Muscle of leg (tissue), 11 donors: Measurements from ENCODE around the gene CCSER1. TPM values are rescaled to one million over a fixed set of nuclear protein-coding genes. Genes with fewer than 3 reads are reported as not detected.
"Not testable (repeated sequence)": the region's sequence is repeated elsewhere in the genome, so short reads cannot be mapped to it uniquely, and the experiment has no call there.

Experiments used
- DNase-seq: peaks from one replicate; pipeline ENCODE4 v3.0.0; 2013
- H3K27ac ChIP-seq: one replicate; pipeline ENCODE4 v1.5.1; 2013; ENCODE audit warnings: mild to moderate bottlenecking, low read length, control low read depth
- H3K27me3 ChIP-seq: one replicate; pipeline ENCODE4 v1.6.1; 2013; ENCODE audit warnings: low read length; ENCODE audit not compliant: control insufficient read depth, insufficient read depth
- H3K36me3 ChIP-seq: one replicate; pipeline ENCODE4 v1.6.1; 2013; ENCODE audit warnings: low read length; ENCODE audit not compliant: control insufficient read depth, insufficient read depth
- H3K4me1 ChIP-seq: one replicate; pipeline ENCODE4 v1.6.1; 2013; ENCODE audit warnings: low read length; ENCODE audit not compliant: control insufficient read depth, insufficient read depth
- H3K4me3 ChIP-seq: one replicate; pipeline ENCODE4 v1.5.1; 2013; ENCODE audit warnings: low read length, control low read depth
- H3K9me3 ChIP-seq: replicated peaks from 2 replicates; pipeline ENCODE4 v1.6.1; 2013; ENCODE audit warnings: low read depth, low read length; ENCODE audit not compliant: control insufficient read depth
- WGBS: methylation state at CpG from one replicate; pipeline ENCODE4 v1.1.5; 2013; ENCODE audit warnings: missing lambda C conversion rate; ENCODE audit not compliant: insufficient coverage; 5-methylcytosine and 5-hydroxymethylcytosine counted together
- polyA plus RNA-seq, 8 donors: library from polyadenylated mRNA; unstranded; fragments of 120-200 nt; gene quantifications; one replicate each; pipeline versions ENCODE4 v1.2.1 to v1.2.3, GENCODE V29; 2013; ENCODE audit warnings: inconsistent platforms in 1 of 8, low replicate concordance in 1 of 8; ENCODE audit not compliant: insufficient read length in 8 of 8, insufficient read depth in 1 of 8
- total RNA-seq: library from RNA; stranded (reverse); fragments of 120-200 nt; gene quantifications from one replicate; pipeline ENCODE4 v1.2.4, GENCODE V29; 2013

CCSER1 gene
- total and polyA plus RNA-seq, 9 donors, result 0.26 to 1.2 (median 0.41) TPM

- Histone ChIP-seq H3K4me3 (no peak overlapping the region), H3K9me3 (no peaks in the 10 kb centered on the region), H3K36me3 (no peaks in the 10 kb centered on the region), H3K27ac (no peak overlapping the region), H3K27me3 (no peaks in the 10 kb centered on the region), H3K4me1 (no peaks in the 10 kb centered on the region)
- DNase-seq, result no peak
- WGBS, result no CpG with 5 or more reads among the region's 5 CpGs
These were observed 1484.6 kb downstream of the CCSER1 start for GRCh38 chr4:91611782-91612181.

GRCh38 chr4:91620952-91621351 is 1493.8 kb downstream of the CCSER1 start:
- no peaks in the 10 kb centered on the region for H3K27me3 ChIP-seq
- H3K4me1 ChIP-seq, result no peaks in the 10 kb centered on the region
- no peak overlapping the region for H3K27ac ChIP-seq
- H3K9me3 ChIP-seq, result no peaks in the 10 kb centered on the region
- WGBS, result no CpG with 5 or more reads among the region's 1 CpG
- H3K36me3 ChIP-seq, result no peaks in the 10 kb centered on the region
- DNase-seq, result no peak
- no peak overlapping the region for H3K4me3 ChIP-seq

- Histone ChIP-seq H3K4me1 (no peaks in the 10 kb centered on the region), H3K36me3 (no peaks in the 10 kb centered on the region), H3K27me3 (no peaks in the 10 kb centered on the region), H3K4me3 (no peak overlapping the region), H3K9me3 (no peaks in the 10 kb centered on the region), H3K27ac (no peak overlapping the region)
- DNase-seq, result no peak
- WGBS, result no CpG with 5 or more reads among the region's 1 CpG
These were observed 1494.3 kb downstream of the CCSER1 start for GRCh38 chr4:91621446-91621845.

- H3K36me3 ChIP-seq, result no peaks in the 10 kb centered on the region
- no peak overlapping the region for H3K27ac ChIP-seq
- no peaks in the 10 kb centered on the region for H3K27me3 ChIP-seq
- no peak for DNase-seq
- 89% methylated on average over 1 of the region's 3 CpGs for WGBS
- H3K4me3 ChIP-seq, result no peak overlapping the region
- H3K4me1 ChIP-seq, result no peaks in the 10 kb centered on the region
- H3K9me3 ChIP-seq, result no peaks in the 10 kb centered on the region
These were observed 1495.9 kb downstream of the CCSER1 start for GRCh38 chr4:91622925-91623602.

GRCh38 chr4:91623603-91623967 is 1496.4 kb downstream of the CCSER1 start:
- 86% methylated on average over 1 of the region's 4 CpGs for WGBS
- not testable (repeated sequence) for H3K9me3 ChIP-seq, H3K27ac ChIP-seq, H3K27me3 ChIP-seq, H3K4me1 ChIP-seq, H3K4me3 ChIP-seq, H3K36me3 ChIP-seq, DNase-seq

- no peak for DNase-seq
These were observed 1502.9 kb downstream of the CCSER1 start for GRCh38 chr4:91630054-91630453.

GRCh38 chr4:91630764-91631163 is 1503.6 kb downstream of the CCSER1 start:
- Histone ChIP-seq H3K27me3 (no peaks in the 10 kb centered on the region), H3K4me1 (no peaks in the 10 kb centered on the region), H3K36me3 (no peaks in the 10 kb centered on the region), H3K9me3 (peaks cover 3% of the 10 kb centered on the region), H3K27ac (no peak overlapping the region), H3K4me3 (no peak overlapping the region)
- DNase-seq, result no peak

More at GRCh38 chr4:91630054-91630453, 1502.9 kb downstream of the CCSER1 start:
- no peaks in the 10 kb centered on the region for H3K36me3 ChIP-seq
- H3K4me1 ChIP-seq, result no peaks in the 10 kb centered on the region
- no peaks in the 10 kb centered on the region for H3K27me3 ChIP-seq
- no CpG with 5 or more reads among the region's 1 CpG for WGBS
- no peak overlapping the region for H3K27ac ChIP-seq
- H3K9me3 ChIP-seq, result peaks cover 3% of the 10 kb centered on the region
- no peak overlapping the region for H3K4me3 ChIP-seq

- Histone ChIP-seq H3K4me1 (no peaks in the 10 kb centered on the region), H3K27ac (no peak overlapping the region), H3K9me3 (peaks cover 3% of the 10 kb centered on the region), H3K36me3 (no peaks in the 10 kb centered on the region), H3K4me3 (no peak overlapping the region), H3K27me3 (no peaks in the 10 kb centered on the region)
- DNase-seq, result no peak
- WGBS, result 71% methylated on average over 1 of the region's 3 CpGs
These were observed 1504.1 kb downstream of the CCSER1 start for GRCh38 chr4:91631335-91631734.

- DNase-seq, result no peak
- no peak overlapping the region for H3K4me3 ChIP-seq
- no peaks in the 10 kb centered on the region for H3K9me3 ChIP-seq
- no peak overlapping the region for H3K27ac ChIP-seq
- no peaks in the 10 kb centered on the region for H3K36me3 ChIP-seq
- no peaks in the 10 kb centered on the region for H3K27me3 ChIP-seq
- no CpG with 5 or more reads among the region's 4 CpGs for whole genome bisulfite sequencing
- H3K4me1 ChIP-seq, result no peaks in the 10 kb centered on the region
These were observed 1508.9 kb downstream of the CCSER1 start for GRCh38 chr4:91636083-91636482.
